Stimulated activated CD4-positive, alpha-beta T cell treated with anti-CD3 and anti-CD28 coated beads, Interleukin-1b, Interleukin-23, amount 100 ng/mL, for 48 hours (primary cell): ENCODE data around the gene FAM90A26.
"Not testable (repeated sequence)": the region's sequence is repeated elsewhere in the genome, so short reads cannot be mapped to it uniquely, and the experiment has no call there.

Source experiments
- DNase-seq: peaks from one replicate; pipeline ENCODE4 v3.0.0-alpha.2; 2020

Gene FAM90A26

GRCh38 chr4:9165990-9166389, 4.2 kb upstream of the FAM90A26 start:
- not testable (repeated sequence) for DNase-seq

GRCh38 chr4:9210357-9210756, 40.1 kb downstream of the FAM90A26 start, which contains the start of gene USP17L10:
TSS of gene USP17L10 (plus strand) at chr4:9210657. CDS start at chr4:9210657, 0 bp downstream.
- not testable (repeated sequence) for DNase-seq

DNA sequence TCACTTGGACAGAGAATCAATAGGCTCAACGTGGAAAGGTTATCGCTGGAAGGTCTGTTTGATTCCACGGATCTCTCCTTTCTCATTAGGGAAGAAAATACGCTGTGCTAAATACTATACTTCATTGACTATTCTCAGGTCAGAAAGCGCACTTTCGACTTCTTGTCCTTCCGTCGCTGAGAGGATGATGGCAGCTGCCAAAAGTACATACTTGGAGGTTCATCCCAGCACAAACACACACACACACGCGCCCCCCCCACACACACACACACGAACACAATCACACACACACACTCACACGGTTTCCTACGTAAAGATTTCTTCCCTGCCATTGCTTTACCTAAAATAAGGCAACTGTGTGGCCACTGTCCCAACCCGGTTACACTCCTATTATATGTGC, 44.5 kb downstream of the FAM90A26 start:
- not testable (repeated sequence) for DNase-seq

- DNase-seq: not testable (repeated sequence)
These were observed 44.9 kb downstream of the FAM90A26 start, which contains the start of gene USP17L11 for GRCh38 chr4:9215105-9215504. TSS of gene USP17L11 (plus strand) at chr4:9215405. CDS start at chr4:9215405, 0 bp downstream.

- DNase-seq: not testable (repeated sequence)
These were observed 49.6 kb downstream of the FAM90A26 start, which contains the start of gene USP17L12 for GRCh38 chr4:9219852-9220251. TSS of gene USP17L12 (plus strand) at chr4:9220152. CDS start at chr4:9220152, 0 bp downstream.

- DNase-seq: not testable (repeated sequence)
These were observed 54.4 kb downstream of the FAM90A26 start, which contains the start of gene USP17L13 for GRCh38 chr4:9224596-9224995. TSS of gene USP17L13 (plus strand) at chr4:9224896. CDS start at chr4:9224896, 0 bp downstream.
